ENCODE results near the gene SP110.

SP110 gene

GRCh38 chr2:230153390-230153976 is 66.3 kb downstream of the SP110 start:
- DNase-seq (ENCODE audit: low read depth), result no peak
- no peak for TF ChIP-seq CTCF (conservative IDR thresholded peaks at IDR 0.05; ENCODE audit: control insufficient read depth, insufficient read depth, low read depth, low read length)
- no peak overlapping the region for H3K4me3 ChIP-seq (ENCODE audit: control insufficient read depth, low read depth, low read length)

GRCh38 chr2:230152334-230152733 is 67.5 kb downstream of the SP110 start:
- no peak for TF ChIP-seq CTCF (conservative IDR thresholded peaks at IDR 0.05; ENCODE audit: control insufficient read depth, insufficient read depth, low read depth, low read length)

DNA sequence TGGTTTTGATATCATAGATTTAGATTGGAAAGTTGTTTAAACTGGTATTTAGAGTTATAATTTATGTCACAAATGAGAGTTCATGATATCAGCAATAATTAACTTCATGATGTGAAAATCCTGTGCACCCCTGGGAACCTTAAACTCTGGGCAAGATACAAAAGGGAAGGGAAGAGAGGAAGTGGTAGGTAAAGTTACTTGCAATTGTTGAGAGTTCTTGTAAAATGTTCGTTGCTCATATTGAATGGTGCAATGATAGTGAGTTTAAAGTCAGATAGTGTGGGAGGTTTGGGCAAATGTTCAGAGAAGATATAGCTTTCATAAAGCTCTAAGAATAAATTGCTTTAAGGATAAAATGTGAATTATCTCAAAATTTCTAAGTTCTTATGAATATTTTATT is 75.4 kb downstream of the SP110 start:
- DNase-seq (ENCODE audit: low read depth), result no peak
- TF ChIP-seq CTCF (conservative IDR thresholded peaks at IDR 0.05; ENCODE audit: control insufficient read depth, insufficient read depth, low read depth, low read length), result no peak
- H3K4me3 ChIP-seq (ENCODE audit: control insufficient read depth, low read depth, low read length), result no peak overlapping the region

More at GRCh38 chr2:230152334-230152733, 67.5 kb downstream of the SP110 start:
- no peak overlapping the region for H3K4me3 ChIP-seq (ENCODE audit: control insufficient read depth, low read depth, low read length)
- no peak for DNase-seq (ENCODE audit: low read depth)

DNA sequence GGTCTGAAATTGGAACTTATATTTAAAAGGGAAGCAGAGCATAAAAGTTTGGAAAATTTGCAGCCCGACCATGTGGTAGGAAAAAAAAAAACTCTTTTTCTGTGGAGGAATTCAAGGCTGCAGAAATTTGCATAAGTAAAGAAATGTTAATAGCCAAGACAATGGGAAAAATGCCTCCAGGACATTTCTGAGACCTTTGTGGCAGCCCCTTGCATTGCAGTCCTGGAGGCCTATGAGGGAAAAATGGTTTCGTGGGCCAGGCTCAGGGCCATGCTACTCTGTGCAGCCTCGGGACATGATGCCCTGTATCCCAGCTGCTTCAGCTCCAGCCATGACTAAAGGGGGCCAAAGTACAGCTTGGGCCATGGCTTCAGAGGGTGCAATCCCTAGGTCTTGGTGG is 79.1 kb downstream of the SP110 start:
- no peak overlapping the region for H3K4me3 ChIP-seq (ENCODE audit: control insufficient read depth, low read depth, low read length)
- no peak for DNase-seq (ENCODE audit: low read depth)
- no peak for TF ChIP-seq CTCF (conservative IDR thresholded peaks at IDR 0.05; ENCODE audit: control insufficient read depth, insufficient read depth, low read depth, low read length)

DNA sequence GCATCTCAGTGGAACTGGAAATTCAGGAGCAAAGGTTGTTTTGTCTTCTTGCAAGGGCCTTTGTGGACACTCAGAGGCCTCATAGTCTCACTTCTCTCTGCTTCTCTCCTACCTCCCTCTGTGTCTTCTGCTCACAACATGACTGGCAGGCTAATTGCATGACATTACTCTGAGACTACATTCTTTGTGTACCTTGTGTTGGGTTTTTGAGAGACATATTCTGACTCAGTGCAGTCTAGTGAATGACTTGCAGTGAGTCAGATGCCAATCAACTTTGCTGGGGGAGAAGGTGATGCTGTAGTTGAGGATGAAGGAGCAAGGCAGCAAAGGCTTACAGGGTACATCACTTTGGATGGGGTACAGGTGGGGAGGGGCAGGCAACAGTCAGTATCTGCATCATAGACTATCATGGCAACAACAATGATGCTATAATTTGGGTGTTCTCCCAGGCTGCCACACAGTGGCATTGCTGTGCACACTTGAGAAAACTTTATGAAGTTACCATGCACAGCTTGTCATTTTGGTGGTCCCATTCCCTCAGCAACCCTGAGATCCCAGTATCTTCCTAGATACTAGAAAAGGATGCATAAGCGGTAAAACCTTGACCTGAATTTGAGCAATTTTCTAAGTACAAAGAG is 81.8 kb downstream of the SP110 start:
- no peak for TF ChIP-seq CTCF (conservative IDR thresholded peaks at IDR 0.05; ENCODE audit: control insufficient read depth, insufficient read depth, low read depth, low read length)
- peak; percentile 23 for DNase-seq (ENCODE audit: low read depth)
- no peak overlapping the region for H3K4me3 ChIP-seq (ENCODE audit: control insufficient read depth, low read depth, low read length)

DNA sequence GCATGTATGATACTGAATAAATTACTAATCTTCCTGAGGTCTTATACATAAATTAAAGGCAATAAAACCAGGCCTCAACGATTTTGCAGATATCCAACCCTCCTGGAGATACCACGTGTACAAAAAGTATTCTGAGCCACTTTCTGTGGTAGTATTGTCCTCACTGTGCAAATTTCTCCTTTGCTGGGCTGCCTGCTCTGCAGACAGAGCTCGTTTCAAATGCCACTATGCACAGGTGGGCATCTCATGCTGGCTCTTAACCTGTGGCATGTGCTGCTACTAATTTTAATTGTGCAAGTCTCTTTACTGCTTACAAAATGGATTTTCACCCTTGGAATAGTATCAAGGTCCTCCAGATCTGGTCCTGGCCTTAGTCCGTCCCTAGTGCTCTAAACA is 84.7 kb downstream of the SP110 start:
- H3K4me3 ChIP-seq (ENCODE audit: control insufficient read depth, low read depth, low read length), result no peak overlapping the region
- no peak for TF ChIP-seq CTCF (conservative IDR thresholded peaks at IDR 0.05; ENCODE audit: control insufficient read depth, insufficient read depth, low read depth, low read length)
- no peak for DNase-seq (ENCODE audit: low read depth)
